Left kidney (tissue), 2 donors: ENCODE measurements around the gene NUP35. TPM values are rescaled to one million over a fixed set of nuclear protein-coding genes. Genes with fewer than 3 reads are reported as not detected.
"Not testable (repeated sequence)": the region's sequence is repeated elsewhere in the genome, so short reads cannot be mapped to it uniquely, and the experiment has no call there.

Source experiments
- DNase-seq: peaks from one replicate; pipeline ENCODE4 v3.0.0-alpha.2; 2013
- polyA plus RNA-seq: library from polyadenylated mRNA; unstranded; fragments of 120-200 nt; gene quantifications from one replicate; pipeline ENCODE4 v1.2.1, GENCODE V29; 2013; ENCODE audit not compliant: insufficient read length

Gene NUP35
- polyA plus RNA-seq, 1 donor, result 26.7 TPM

GRCh38 chr2:183125659-183126341 is 1.6 kb downstream of the NUP35 start:
- DNase-seq, result no peak

DNA sequence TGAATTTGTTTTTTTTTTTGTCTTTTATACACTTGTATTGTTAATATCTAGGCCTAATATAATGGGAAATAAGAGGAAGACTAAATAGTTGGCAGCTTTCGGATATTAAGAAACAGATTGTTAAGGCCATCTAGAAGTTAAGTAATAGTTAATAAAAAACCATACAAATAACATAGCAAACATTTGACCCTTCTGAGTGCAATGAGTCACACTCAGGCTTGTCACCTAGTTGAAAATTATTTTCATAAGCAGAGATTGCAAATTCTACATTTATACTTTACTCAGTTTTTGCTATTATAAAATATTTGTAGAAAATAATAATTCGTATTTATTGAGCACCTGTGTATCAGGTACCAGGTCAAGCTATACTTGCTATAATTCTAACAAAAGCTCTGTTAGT is 2.4 kb downstream of the NUP35 start:
- no peak for DNase-seq

DNA sequence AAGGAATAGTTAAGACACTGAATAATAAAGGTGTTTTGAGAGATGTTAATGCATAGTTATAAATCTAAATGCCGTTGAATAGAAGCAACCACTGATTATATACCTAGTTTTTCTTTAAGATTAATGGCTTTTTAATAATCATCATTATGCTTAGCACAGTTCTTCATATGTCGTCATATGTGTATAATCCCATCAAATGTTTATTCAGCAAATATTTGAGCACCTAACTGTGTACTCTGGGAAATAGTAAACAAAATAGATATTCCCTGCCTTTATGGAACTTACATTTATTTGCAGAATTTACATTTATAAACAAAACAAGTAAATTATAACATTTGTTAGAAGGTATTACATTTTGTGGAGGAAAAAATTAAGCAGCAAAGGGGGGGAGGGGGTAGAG is 9.8 kb downstream of the NUP35 start:
- DNase-seq, result no peak

DNA sequence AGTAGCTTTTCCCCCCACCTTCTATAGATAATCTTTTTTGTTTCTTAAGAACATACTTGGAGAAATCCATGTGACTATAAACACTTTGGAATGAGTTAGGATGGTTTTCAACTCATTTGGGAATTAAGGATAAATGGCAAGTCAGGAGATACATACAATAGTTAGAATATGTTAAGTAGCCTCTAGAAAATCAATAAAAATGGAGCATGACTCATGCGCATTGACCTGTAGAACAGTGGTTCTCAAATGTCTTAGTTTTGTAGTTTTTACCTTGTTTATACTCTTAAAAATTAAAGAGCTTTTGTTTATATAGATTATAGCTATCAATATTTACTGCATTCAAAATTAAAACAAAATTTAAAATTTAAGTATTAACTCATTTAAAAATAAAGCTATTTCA is 24.7 kb downstream of the NUP35 start:
- no peak for DNase-seq

GRCh38 chr2:183149489-183149888 is 25.2 kb downstream of the NUP35 start:
- DNase-seq, result no peak

DNA sequence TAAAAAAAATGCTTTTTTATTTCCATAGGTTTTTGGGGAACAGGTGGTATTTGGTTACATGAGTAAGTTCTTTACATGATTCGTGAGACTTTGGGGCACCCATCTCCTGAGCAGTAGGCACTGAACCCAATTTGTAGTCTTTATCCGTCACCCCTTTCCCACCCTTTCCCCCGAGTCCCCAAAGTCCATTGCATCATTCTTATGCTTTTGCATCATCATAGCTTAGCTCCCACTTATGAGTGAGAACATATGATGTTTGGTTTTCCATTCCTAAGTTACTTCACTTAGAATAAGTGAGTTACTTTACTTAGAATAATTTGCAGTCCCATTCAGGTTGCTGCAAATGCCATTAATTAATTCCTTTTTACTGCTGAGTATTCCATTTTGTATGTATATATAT is 28.0 kb downstream of the NUP35 start:
- DNase-seq, result not testable (repeated sequence)

DNA sequence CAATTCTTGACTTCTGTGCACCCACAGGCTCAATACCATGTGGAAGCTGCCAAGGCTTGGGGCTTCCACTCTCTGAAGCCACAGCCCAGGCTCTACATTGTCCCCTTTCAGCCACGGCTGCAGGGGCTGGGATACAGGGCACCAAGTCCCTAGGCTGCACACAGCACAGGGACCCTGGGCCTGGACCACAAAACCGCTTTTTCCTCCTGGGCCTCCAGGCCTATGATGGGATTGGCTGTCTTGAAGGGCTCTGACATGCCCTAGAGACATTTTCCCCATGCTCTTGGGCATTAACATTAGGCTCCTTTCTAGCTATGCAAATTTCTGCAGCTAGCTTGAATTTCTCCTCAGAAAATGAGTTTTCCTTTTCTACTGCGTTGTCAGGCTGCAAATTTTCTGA is 29.7 kb downstream of the NUP35 start:
- no peak for DNase-seq

DNA sequence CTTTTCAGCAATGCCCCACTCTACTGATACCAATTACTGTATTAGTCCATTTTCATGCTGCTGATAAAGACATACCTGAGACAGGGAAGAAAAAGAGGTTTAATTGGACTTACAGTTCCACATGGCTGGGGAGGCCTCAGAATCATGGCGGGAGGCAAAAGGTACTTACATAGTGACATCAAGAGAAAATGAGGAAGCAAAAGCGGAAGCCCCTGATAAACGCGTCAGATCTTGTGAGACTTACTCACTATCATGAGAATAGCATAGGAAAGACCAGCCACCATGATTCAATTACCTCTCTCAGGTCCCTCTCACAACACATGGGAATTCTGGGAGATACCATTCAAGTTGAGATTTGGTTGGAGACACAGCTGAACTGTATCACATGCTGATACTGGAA is 30.5 kb downstream of the NUP35 start:
- not testable (repeated sequence) for DNase-seq

DNA sequence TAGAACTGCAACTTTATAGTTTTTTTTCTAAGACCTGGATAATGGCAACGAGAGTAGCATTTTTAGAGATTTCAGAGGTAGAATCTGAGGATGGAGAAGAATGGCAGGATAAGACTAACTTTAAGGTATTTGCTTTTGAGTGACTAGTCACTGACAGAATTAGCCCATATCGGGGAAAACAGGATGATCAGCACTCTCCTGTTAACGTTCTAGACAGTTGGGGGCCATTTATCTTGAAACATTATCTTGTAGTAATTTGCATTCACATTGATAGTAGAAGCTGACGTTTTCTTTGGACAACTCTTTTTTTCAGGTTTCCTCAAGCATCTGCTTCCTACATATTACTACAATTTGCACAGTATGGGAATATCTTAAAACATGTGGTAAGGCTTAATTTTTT is 32.9 kb downstream of the NUP35 start:
- DNase-seq, result no peak

DNA sequence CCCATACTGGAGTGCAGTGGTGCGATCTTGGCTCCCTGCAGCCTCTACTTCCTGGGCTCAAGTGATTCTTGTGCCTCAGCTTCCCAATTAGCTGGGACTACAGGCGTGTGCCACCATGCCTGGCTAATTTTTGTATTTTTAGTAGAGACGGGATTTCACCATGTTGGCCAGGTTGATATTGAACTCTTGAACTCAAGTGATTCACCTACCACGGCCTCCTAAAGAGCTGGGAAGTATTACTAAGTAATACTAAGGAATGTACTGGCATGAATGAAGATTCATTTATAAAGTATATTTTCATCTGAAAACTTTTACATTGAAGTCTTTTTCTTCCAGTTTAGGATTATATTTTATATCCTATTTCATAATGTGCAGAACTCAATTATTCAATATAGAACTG is 38.1 kb downstream of the NUP35 start:
- DNase-seq, result no peak

DNA sequence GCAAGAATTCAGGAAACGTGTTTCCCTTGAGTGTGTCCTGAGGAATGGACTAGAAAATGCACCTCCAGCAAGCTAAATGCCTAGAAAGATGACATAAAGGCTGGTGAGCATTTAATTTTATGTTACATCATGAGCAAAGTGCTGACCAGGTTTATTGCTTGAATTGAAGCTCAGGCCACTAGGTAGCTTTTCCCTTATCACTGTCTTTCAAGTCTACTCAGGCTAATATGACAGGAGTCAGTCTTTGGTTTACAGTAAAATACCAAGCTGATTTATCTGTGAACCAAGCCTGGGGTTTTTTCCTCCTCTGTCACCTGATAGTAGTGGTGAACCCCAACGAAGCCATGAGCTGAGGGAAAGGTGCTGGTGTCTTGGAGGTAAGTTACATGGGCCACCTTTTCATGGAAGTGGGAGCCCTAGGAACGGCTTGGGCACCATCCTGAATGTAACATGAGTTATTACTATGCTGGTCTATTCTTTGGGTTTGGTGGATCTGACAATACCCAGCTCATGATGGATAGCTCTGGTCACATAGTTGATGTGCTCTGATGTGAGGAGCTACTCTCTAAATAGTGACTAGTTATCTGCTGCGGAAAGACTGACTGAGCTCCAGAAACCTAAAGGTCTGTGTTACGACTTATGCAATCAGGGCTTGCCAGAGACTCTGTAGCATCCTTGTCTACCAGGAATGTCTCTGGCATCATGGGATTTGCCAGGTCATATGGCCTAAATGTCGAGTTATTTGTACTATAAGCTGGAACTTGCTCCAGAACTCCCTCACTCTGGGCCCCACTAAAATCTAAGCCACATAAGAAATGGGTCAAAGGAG is 39.8 kb downstream of the NUP35 start:
- no peak for DNase-seq

DNA sequence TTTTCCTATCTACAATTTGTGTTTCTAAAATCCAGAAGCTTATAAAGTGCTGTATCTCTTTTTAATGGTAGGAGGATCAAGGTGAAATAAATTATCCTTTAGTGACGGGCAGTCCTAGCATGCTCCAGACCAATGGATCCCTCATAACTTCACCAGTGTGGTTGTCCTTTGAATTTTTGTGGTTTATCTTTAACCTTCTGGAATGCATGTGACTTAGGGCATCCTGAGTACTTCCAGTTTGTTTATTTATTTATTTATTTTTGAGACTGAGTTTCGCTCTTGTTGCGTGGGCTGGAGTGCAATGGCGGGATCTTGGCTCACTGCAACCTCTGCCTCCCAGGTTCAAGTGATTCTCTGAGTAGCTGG is 40.4 kb downstream of the NUP35 start:
- no peak for DNase-seq

DNA sequence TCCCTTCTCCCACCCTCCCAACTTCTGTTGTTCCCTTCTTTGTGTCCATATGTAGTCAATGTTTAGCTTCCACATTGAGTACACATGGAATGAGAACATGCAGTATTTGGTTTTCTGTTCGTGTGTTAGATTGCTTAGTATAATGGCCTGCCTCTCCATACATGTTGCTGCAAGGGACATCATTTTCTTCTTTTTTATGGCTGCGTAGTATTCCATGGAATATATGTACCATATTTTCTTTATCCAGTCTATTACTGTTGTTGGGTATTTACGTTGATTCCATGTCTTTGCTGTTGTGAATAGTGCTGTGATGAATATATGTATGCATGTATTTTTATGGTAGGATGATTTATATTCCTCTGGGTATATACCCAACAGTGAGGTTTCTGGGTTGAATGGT is 42.0 kb downstream of the NUP35 start:
- no peak for DNase-seq

DNA sequence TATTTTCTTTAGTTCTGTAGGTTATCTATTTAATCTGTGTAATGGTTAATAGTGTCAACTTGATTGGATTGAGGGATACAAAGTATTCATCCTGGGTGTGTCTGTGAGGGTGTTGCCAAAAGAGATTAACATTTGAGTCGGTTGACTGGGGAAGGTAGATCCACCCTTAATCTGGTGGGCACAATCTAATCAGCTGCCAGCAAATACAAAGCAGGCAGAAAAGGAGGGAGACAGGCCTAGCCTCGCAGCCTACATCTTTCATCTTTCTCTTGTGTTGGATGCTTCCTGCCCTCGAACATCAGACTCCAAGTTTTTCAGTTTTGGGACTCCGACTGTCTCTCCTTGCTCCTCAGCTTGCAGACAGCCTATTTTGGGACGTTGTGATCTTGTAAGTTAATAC is 42.7 kb downstream of the NUP35 start:
- DNase-seq, result not testable (repeated sequence)

- DNase-seq, result no peak
These were observed 48.1 kb downstream of the NUP35 start for GRCh38 chr2:183172220-183172887.

GRCh38 chr2:183179156-183179555 is 54.9 kb downstream of the NUP35 start:
- DNase-seq, result no peak

- DNase-seq, result no peak
These were observed 61.3 kb downstream of the NUP35 start for GRCh38 chr2:183185534-183185933.

GRCh38 chr2:183186296-183186695 is 62.1 kb downstream of the NUP35 start:
- DNase-seq, result no peak

DNA sequence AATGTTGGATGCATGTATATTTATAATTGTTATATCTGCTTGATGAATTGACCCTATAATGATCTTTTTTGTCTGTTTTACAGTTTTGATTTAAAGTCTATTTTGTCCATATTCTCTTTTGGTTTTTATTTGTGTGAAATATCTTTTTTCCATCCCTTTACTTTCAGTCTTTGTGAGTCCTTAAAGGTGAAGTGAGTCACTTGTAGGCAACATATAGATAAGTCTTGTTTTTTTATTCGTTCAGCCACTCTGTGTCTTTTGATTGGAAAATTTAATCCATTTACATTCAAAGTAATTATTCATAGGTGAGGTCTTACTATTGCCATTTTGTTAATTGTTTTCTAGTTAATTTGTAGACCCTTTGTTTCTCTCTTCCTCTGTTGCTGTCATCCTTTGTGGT is 62.5 kb downstream of the NUP35 start:
- no peak for DNase-seq

- DNase-seq, result no peak
These were observed 68.1 kb downstream of the NUP35 start for GRCh38 chr2:183192343-183192742.

DNA sequence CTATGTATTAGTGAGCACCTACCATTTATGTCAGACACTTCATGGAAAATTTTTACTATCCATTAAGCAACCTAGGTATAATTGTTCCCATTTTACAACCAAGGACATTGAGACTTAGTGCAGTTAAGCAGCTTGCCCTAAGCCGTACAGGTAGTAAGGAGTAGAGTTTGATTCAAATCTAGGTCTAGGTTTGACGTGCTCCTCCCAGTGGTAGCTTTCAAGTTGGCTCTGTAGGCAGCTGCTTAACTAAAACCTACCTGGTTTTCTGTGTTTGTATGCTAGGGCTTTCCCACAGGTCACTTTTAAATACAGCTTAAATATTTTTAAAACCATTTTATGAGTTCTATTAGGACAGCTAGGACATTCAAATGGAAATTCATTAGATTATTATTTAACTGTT is 69.7 kb downstream of the NUP35 start:
- DNase-seq, result no peak

DNA sequence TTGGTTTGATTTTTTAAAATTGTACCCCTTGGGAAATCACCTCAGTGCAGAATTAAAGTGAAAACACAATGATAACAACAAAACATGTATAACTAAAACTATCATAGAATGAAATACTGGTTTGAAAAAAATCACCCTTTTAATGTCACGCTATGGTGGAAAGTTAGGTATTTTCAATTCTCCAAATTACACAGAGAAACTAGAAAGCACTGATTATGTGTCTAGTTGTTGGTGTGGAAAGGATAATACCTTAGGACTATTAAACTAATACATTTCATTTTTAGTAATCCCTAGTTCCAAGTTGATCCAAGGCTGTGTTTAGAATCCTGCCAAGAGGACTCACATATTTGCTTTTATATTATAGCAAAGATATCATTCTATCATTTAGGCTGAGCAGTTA is 71.2 kb downstream of the NUP35 start:
- DNase-seq, result no peak

- DNase-seq, result no peak
These were observed 71.8 kb downstream of the NUP35 start for GRCh38 chr2:183195998-183196409.
